ENCODE measurements around the gene OSBPL6. TPM values are rescaled to one million over a fixed set of nuclear protein-coding genes. Genes with fewer than 3 reads are reported as not detected.

OSBPL6 gene
- total RNA-seq, 1 donor from 2014 or later, result 5.3 TPM

- no peak for DNase-seq (ENCODE audit: low read depth)
- Histone ChIP-seq H3K36me3 (ENCODE audit: control insufficient read depth, insufficient read depth, low read length) (peaks cover 1% of the 10 kb centered on the region), H3K4me3 (ENCODE audit: low read depth, low read length) (no peak overlapping the region), H3K27me3 (ENCODE audit: control insufficient read depth, insufficient read depth, low read length) (no peaks in the 10 kb centered on the region)
- FAIRE-seq, result no peak
- TF ChIP-seq CTCF (IDR thresholded peaks at IDR 0.05; ENCODE audit: insufficient read depth, low read length, severe bottlenecking), result no peak
These were observed 93.5 kb downstream of the OSBPL6 start for GRCh38 chr2:178287652-178288344.

GRCh38 chr2:178291703-178292102 lies 97.4 kb downstream of the OSBPL6 start:
- no peak for DNase-seq (ENCODE audit: low read depth)
- no peak for FAIRE-seq
- Histone ChIP-seq H3K27me3 (ENCODE audit: control insufficient read depth, insufficient read depth, low read length) (no peaks in the 10 kb centered on the region), H3K36me3 (ENCODE audit: control insufficient read depth, insufficient read depth, low read length) (peaks cover 1% of the 10 kb centered on the region), H3K4me3 (ENCODE audit: low read depth, low read length) (no peak overlapping the region)
- TF ChIP-seq CTCF (IDR thresholded peaks at IDR 0.05; ENCODE audit: insufficient read depth, low read length, severe bottlenecking), result no peak

- FAIRE-seq (no peak), DNase-seq (ENCODE audit: low read depth) (no peak)
- Histone ChIP-seq H3K36me3 (ENCODE audit: control insufficient read depth, insufficient read depth, low read length) (peaks cover 1% of the 10 kb centered on the region), H3K27me3 (ENCODE audit: control insufficient read depth, insufficient read depth, low read length) (no peaks in the 10 kb centered on the region), H3K4me3 (ENCODE audit: low read depth, low read length) (no peak overlapping the region)
- TF ChIP-seq CTCF (IDR thresholded peaks at IDR 0.05; ENCODE audit: insufficient read depth, low read length, severe bottlenecking), result no peak
These were observed 98.3 kb downstream of the OSBPL6 start for GRCh38 chr2:178292586-178292985.

- TF ChIP-seq CTCF (IDR thresholded peaks at IDR 0.05; ENCODE audit: insufficient read depth, low read length, severe bottlenecking), result no peak
- FAIRE-seq (no peak), DNase-seq (ENCODE audit: low read depth) (no peak)
- Histone ChIP-seq H3K36me3 (ENCODE audit: control insufficient read depth, insufficient read depth, low read length) (no peaks in the 10 kb centered on the region), H3K27me3 (ENCODE audit: control insufficient read depth, insufficient read depth, low read length) (no peaks in the 10 kb centered on the region), H3K4me3 (ENCODE audit: low read depth, low read length) (no peak overlapping the region)
These were observed 100.8 kb downstream of the OSBPL6 start for GRCh38 chr2:178295115-178295514.

- no peak for TF ChIP-seq CTCF (IDR thresholded peaks at IDR 0.05; ENCODE audit: insufficient read depth, low read length, severe bottlenecking)
- FAIRE-seq (no peak), DNase-seq (ENCODE audit: low read depth) (no peak)
These were observed 101.6 kb downstream of the OSBPL6 start for GRCh38 chr2:178295906-178296305.

More at GRCh38 chr2:178295906-178296305, 101.6 kb downstream of the OSBPL6 start:
- Histone ChIP-seq H3K27me3 (ENCODE audit: control insufficient read depth, insufficient read depth, low read length) (no peaks in the 10 kb centered on the region), H3K4me3 (ENCODE audit: low read depth, low read length) (no peak overlapping the region), H3K36me3 (ENCODE audit: control insufficient read depth, insufficient read depth, low read length) (no peaks in the 10 kb centered on the region)
